Subcutaneous adipose tissue (tissue), 4 donors: ENCODE results near the gene LONRF3. TPM values are rescaled to one million over a fixed set of nuclear protein-coding genes. Genes with fewer than 3 reads are reported as not detected.

ENCODE experiments used
- total RNA-seq, 4 donors: library from RNA; depleted of rRNA; stranded (reverse); fragments of >200 nt; gene quantifications; one replicate each; pipeline ENCODE4 v1.1.0, GENCODE V29; 2016
- TF ChIP-seq, protein P1 (sequence below): fragments of 450-650 bp; IDR thresholded peaks from one replicate; pipeline ENCODE4 v1.5.1; 2016; ENCODE audit warnings: low read depth, mild to moderate bottlenecking, control low read depth, antibody characterized with exemption, moderate library complexity

LONRF3 gene
- total RNA-seq, 4 donors from 2014 or later, result 10.8 to 22.1 (median 12.3) TPM

DNA sequence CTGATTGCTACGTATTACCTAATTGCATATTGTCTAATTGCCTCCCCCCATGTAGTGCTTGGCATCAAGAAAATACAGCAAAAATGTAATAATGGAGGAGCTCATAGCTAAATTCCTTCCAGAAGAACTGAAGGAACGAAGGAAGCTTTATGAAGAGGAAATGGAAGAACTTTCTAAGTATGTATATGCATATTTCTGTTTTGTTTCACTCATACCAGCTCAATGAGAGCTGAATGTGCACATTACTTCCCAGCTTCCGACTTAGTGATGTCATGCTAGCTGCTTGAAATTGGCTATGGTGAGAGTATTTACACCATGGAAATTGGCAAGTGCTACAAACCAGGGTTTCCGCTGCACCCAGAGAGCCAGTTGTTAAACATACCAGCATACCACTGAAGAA is 34.7 kb downstream of the LONRF3 start:
- TF ChIP-seq, protein P1, sequence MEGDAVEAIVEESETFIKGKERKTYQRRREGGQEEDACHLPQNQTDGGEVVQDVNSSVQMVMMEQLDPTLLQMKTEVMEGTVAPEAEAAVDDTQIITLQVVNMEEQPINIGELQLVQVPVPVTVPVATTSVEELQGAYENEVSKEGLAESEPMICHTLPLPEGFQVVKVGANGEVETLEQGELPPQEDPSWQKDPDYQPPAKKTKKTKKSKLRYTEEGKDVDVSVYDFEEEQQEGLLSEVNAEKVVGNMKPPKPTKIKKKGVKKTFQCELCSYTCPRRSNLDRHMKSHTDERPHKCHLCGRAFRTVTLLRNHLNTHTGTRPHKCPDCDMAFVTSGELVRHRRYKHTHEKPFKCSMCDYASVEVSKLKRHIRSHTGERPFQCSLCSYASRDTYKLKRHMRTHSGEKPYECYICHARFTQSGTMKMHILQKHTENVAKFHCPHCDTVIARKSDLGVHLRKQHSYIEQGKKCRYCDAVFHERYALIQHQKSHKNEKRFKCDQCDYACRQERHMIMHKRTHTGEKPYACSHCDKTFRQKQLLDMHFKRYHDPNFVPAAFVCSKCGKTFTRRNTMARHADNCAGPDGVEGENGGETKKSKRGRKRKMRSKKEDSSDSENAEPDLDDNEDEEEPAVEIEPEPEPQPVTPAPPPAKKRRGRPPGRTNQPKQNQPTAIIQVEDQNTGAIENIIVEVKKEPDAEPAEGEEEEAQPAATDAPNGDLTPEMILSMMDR, result no peak

GRCh38 chrX:119010491-119010890 is 36.1 kb downstream of the LONRF3 start:
- TF ChIP-seq, protein P1, result no peak

- TF ChIP-seq, protein P1, result no peak
Measured at GRCh38 chrX:119013164-119013563, 38.7 kb downstream of the LONRF3 start.

GRCh38 chrX:119015407-119016237 is 41.2 kb downstream of the LONRF3 start:
- TF ChIP-seq, protein P1, result no peak

DNA sequence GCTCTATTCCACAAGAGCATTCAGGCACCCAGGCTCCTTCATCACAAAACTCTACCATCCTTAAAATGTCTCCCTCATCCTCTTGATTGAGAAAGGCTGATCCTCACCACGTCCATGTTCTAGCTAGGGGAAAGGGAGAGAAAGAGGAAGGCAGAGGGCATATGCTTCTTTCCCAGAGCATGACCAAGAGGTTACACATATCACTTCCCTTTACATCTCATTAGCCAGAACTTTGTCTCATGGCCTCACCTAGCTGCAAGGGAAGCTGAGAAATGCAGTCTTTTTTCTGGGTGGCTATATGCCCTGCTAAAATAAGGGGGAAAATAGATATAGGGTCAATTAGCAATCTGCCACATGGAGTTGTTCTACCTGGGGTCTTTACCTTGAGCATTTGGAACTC is 42.7 kb downstream of the LONRF3 start:
- TF ChIP-seq, protein P1, result no peak

- TF ChIP-seq, protein P1, result no peak
Measured at GRCh38 chrX:119025900-119026299, 51.5 kb downstream of the LONRF3 start.

- TF ChIP-seq, protein P1, result no peak
Measured at GRCh38 chrX:119028733-119029330, 54.4 kb downstream of the LONRF3 start.
